Activated CD4-positive, alpha-beta T cell treated with anti-CD3 and anti-CD28 coated beads for 36 hours (primary cell): ENCODE results near the gene CARD11. TPM values are rescaled to one million over a fixed set of nuclear protein-coding genes. Genes with fewer than 3 reads are reported as not detected.
A peak's percentile ranks its signal among the peaks of the same experiment; 100 is the strongest.

Experiments
- ATAC-seq: fragments of 200-7000 bp; cut with Tn5 transposase; one replicate; pipeline ENCODE4 v1.10.0; 2021; ENCODE audit warnings: mild to moderate bottlenecking, moderate library complexity
- CTCF ChIA-PET: fragments of 350-600 bp; sonication (Branson Sonifier 250); formaldehyde crosslinking; loops from one replicate; lab custom pipeline; 2021; ENCODE audit warnings: antibody characterized with exemption; lab: Charles Lee
- POLR2A ChIA-PET: fragments of 350-600 bp; sonication (Branson Sonifier 250); formaldehyde crosslinking; loops from one replicate; lab custom pipeline; 2021; ENCODE audit warnings: antibody characterized with exemption, inconsistent platforms; lab: Charles Lee
- DNase-seq: peaks from one replicate; pipeline ENCODE4 v3.0.0-alpha.2; 2020
- H3K27ac Mint-ChIP-seq: one replicate; pipeline ENCODE4 v1.8.0; 2021; ENCODE audit warnings: mixed read lengths
- H3K27me3 Mint-ChIP-seq: one replicate; pipeline ENCODE4 v1.8.0; 2021; ENCODE audit warnings: mixed read lengths
- H3K36me3 Mint-ChIP-seq: one replicate; pipeline ENCODE4 v1.8.0; 2021; ENCODE audit warnings: low read depth, mixed read lengths
- H3K4me1 Mint-ChIP-seq: one replicate; pipeline ENCODE4 v1.8.0; 2021; ENCODE audit warnings: mixed read lengths
- H3K4me3 Mint-ChIP-seq: one replicate; pipeline ENCODE4 v1.8.0; 2021; ENCODE audit warnings: mild to moderate bottlenecking, moderate library complexity, mixed read lengths
- H3K9me3 Mint-ChIP-seq: one replicate; pipeline ENCODE4 v1.8.0; 2021; ENCODE audit warnings: low read depth, mixed read lengths
- intact Hi-C, 2 experiments: fragments of 100-400 bp; cut with DNase I in 1 of 2; cut with micrococcal nuclease in 1 of 2; formaldehyde crosslinking; loops; one replicate each; pipeline versions ENCODE4 v1.14.2 to v1.15.1; 2022 to 2024; cut with DNase I, micrococcal nuclease
- total RNA-seq, 2 experiments: library from RNA; stranded (reverse); gene quantifications; one replicate each; pipeline ENCODE4 v1.2.3, GENCODE V29; 2021

CARD11 gene
- total RNA-seq, 2 experiments from 2014 or later = 108 to 118 TPM

- DNase-seq (no peak), ATAC-seq (no peak)
- Mint-ChIP-seq H3K27ac (no peak overlapping the region), H3K9me3 (no peaks in the 10 kb centered on the region), H3K4me3 (no peak overlapping the region), H3K36me3 (peaks cover 58% of the 10 kb centered on the region), H3K27me3 (no peaks in the 10 kb centered on the region), H3K4me1 (peaks cover 3% of the 10 kb centered on the region)
- intact Hi-C loops = no loop called here
- ChIA-PET CTCF (interaction anchor here (0.6 kb wide), 1 partner anchor 12 kb away, joined by 3 read pairs; no protein-coding TSS in a partner anchor), POLR2A (no interaction called here)
Observed at GRCh38 chr7:2908103-2908683, 135.5 kb downstream of the CARD11 start.

DNA sequence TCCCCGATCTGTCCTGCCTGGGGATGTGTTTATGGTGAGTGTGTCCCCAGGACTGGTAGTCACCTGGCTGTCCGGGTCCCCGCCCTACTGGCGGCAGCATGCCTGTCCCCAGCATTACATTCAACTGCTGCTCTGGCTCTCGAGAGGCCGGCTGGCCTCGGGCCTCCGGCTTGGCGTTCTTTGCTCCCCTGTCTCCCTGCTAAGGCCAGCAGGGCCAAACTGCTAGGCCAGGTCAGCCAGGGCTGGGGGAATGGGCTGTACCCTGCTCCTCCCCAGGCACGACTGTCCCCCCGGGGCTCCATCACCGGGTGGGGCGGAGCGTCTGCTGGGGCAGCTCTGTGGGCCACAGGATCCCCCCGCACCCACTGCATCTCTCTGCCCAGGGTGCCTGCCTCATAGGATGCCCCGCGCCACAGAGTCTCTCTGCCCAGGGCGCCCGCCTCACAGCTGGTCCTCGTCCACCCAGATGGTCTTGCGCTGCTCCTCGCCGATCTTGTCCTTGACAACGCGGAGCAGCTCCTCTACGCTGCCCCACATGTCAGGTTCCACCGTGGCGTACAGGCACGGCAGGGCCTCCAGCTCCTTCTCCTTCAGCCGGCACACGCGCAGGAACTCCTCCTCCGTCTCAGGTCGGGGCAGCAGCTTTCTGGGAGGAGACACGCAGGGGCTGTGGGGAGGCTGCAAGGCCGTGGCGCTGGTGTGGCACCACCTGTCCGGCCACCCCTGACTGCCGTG, 137.3 kb downstream of the CARD11 start:
- POLR2A ChIA-PET = no interaction called here
- Mint-ChIP-seq H3K4me3 (no peak overlapping the region), H3K27me3 (no peaks in the 10 kb centered on the region), H3K27ac (no peak overlapping the region), H3K4me1 (peaks cover 6% of the 10 kb centered on the region), H3K36me3 (peaks cover 48% of the 10 kb centered on the region), H3K9me3 (no peaks in the 10 kb centered on the region)
- CTCF ChIA-PET = no interaction called here
- ATAC-seq (no peak), DNase-seq (no peak)
- intact Hi-C loops = no loop called here

- DNase-seq (no peak), ATAC-seq (no peak)
- intact Hi-C loops = no loop called here
- CTCF ChIA-PET = no interaction called here
- no peaks in the 10 kb centered on the region for H3K9me3 Mint-ChIP-seq
- H3K4me1 Mint-ChIP-seq = peaks cover 6% of the 10 kb centered on the region
- no peak overlapping the region for H3K4me3 Mint-ChIP-seq
- POLR2A ChIA-PET = no interaction called here
- no peak overlapping the region for H3K27ac Mint-ChIP-seq
- H3K36me3 Mint-ChIP-seq = peaks cover 43% of the 10 kb centered on the region
- H3K27me3 Mint-ChIP-seq = no peaks in the 10 kb centered on the region
Observed at GRCh38 chr7:2905500-2905899, 138.2 kb downstream of the CARD11 start.

DNA sequence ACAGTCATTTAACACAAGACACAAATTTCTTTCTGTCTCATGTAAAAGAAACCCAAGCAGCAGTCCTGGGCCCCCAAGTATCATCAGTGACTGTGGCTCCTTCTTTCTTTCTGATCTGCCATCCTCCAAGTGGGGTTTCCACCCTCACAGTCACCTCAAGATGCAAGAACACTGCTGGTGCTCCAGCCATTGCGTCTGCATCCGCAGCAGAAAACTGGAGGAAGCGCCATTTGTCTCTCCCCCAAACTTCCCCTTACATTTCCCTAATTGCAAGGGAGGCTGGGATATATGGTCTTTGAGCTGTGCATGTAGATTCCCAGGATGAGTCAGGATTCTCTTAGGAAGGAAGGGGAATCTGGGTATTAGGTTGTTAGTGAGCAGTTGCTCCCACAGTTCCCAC, 138.6 kb downstream of the CARD11 start:
- H3K4me1 Mint-ChIP-seq = peaks cover 6% of the 10 kb centered on the region
- H3K36me3 Mint-ChIP-seq = peaks cover 42% of the 10 kb centered on the region
- ATAC-seq (no peak), DNase-seq (no peak)
- no peaks in the 10 kb centered on the region for H3K27me3 Mint-ChIP-seq
- POLR2A ChIA-PET = no interaction called here
- CTCF ChIA-PET = no interaction called here
- H3K27ac Mint-ChIP-seq = no peak overlapping the region
- intact Hi-C loops = no loop called here
- H3K9me3 Mint-ChIP-seq = no peaks in the 10 kb centered on the region
- no peak overlapping the region for H3K4me3 Mint-ChIP-seq

GRCh38 chr7:2904202-2904601, 139.5 kb downstream of the CARD11 start:
- H3K4me3 Mint-ChIP-seq = no peak overlapping the region
- intact Hi-C loops = no loop called here
- no peak for ATAC-seq
- no peaks in the 10 kb centered on the region for H3K27me3 Mint-ChIP-seq
- ChIA-PET POLR2A (no interaction called here), CTCF (interaction anchor here (1.8 kb wide), 1 partner anchor 17 kb away, joined by 4 read pairs; no protein-coding TSS in a partner anchor)
- peaks cover 6% of the 10 kb centered on the region for H3K4me1 Mint-ChIP-seq
- no peak for DNase-seq
- no peak overlapping the region for H3K27ac Mint-ChIP-seq
- peaks cover 36% of the 10 kb centered on the region for H3K36me3 Mint-ChIP-seq
- no peaks in the 10 kb centered on the region for H3K9me3 Mint-ChIP-seq

DNA sequence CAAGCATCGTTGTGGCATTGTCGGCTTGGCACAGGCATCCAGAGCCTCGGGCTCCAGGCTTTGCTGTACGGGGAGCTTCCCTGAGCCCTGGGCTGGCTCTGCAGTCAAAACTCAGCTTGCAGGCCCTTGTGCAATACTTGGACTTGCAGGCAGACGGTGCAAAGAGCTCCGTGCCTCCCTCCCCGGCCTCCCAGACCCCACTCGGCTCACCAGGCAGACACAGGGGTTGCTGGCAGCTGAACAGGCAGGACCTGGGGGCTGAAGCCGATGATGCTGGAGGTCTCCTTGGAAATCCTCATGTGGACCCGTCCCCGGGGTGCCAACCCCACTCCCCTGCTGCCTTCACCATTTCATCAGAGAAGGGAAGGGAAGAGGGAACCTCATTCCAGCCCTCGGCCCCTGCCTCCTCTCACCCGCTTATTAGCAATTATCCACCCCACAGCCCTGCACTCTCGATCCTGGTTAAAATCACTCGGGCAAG, 139.9 kb downstream of the CARD11 start:
- POLR2A ChIA-PET = no interaction called here

DNA sequence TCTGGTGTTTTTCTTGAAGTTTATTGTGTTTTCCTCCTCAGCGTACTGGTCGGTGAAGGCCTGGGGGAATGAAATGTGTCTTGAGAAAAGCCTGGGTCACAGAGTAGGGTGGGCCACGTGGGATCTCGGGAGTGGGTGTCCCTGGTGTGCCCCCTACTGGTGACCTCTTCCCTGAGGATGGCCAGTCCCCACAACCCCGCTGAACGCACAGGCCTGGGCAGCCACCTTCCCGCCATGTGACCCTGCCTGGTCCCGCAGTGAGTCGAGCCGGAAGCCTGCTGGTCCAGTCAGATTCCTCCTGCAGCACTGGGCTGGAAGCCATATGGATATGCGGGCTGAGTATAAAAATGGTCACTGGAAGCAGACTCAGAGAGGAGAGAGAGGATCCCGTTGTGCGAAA, 146.6 kb downstream of the CARD11 start:
- Mint-ChIP-seq H3K27me3 (no peaks in the 10 kb centered on the region), H3K27ac (no peak overlapping the region), H3K36me3 (no peaks in the 10 kb centered on the region), H3K4me1 (peaks cover 29% of the 10 kb centered on the region), H3K4me3 (no peak overlapping the region), H3K9me3 (no peaks in the 10 kb centered on the region)
- CTCF ChIA-PET = interaction anchor here (0.9 kb wide), 1 partner anchor 11 kb away, joined by 3 read pairs; no protein-coding TSS in a partner anchor
- DNase-seq = no peak
- POLR2A ChIA-PET = no interaction called here
- ATAC-seq = no peak
- intact Hi-C loops = no loop called here

More for the DNA sequence above, 139.9 kb downstream of the CARD11 start:
- Mint-ChIP-seq H3K36me3 (peaks cover 36% of the 10 kb centered on the region), H3K27ac (no peak overlapping the region), H3K4me3 (no peak overlapping the region), H3K27me3 (no peaks in the 10 kb centered on the region), H3K4me1 (peaks cover 6% of the 10 kb centered on the region), H3K9me3 (no peaks in the 10 kb centered on the region)
- no peak for DNase-seq
- intact Hi-C loops = no loop called here
- CTCF ChIA-PET = interaction anchor here (1.8 kb wide), 1 partner anchor 17 kb away, joined by 4 read pairs; no protein-coding TSS in a partner anchor
- no peak for ATAC-seq

DNA sequence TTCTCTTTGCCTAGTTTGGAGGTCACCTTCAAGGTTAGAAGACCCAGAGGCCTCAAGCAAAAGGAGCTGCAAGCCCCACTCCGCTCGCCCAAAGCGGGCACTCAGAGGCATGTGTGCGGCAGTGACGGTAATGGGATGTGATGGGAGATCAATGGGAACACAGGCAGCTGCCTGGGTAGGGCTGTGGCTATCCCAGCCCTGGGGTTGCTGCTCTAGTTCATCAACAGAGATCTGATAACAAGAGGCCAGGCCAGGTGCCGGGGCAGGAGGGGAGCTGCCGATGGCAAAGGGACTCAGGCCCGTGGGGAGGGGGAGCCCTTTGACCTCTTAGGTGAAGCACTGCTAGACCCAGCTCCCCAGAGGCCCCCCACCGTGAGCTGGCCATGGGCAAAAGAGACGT, 147.5 kb downstream of the CARD11 start:
- H3K27me3 Mint-ChIP-seq = no peaks in the 10 kb centered on the region
- ChIA-PET CTCF (interaction anchor here (0.6 to 0.9 kb wide), 2 partner anchors 12 to 22 kb away, joined by 3 read pairs; no protein-coding TSS in a partner anchor), POLR2A (interaction anchor here (0.5 to 0.9 kb wide), 2 partner anchors 87 to 202 kb away, joined by 3 read pairs; no protein-coding TSS in a partner anchor)
- H3K27ac Mint-ChIP-seq = peak overlapping the region; percentile 71
- intact Hi-C loops = no loop called here
- H3K36me3 Mint-ChIP-seq = no peaks in the 10 kb centered on the region
- H3K4me3 Mint-ChIP-seq = no peak overlapping the region
- H3K9me3 Mint-ChIP-seq = no peaks in the 10 kb centered on the region
- ATAC-seq (no peak), DNase-seq (no peak)
- peaks cover 29% of the 10 kb centered on the region for H3K4me1 Mint-ChIP-seq

DNA sequence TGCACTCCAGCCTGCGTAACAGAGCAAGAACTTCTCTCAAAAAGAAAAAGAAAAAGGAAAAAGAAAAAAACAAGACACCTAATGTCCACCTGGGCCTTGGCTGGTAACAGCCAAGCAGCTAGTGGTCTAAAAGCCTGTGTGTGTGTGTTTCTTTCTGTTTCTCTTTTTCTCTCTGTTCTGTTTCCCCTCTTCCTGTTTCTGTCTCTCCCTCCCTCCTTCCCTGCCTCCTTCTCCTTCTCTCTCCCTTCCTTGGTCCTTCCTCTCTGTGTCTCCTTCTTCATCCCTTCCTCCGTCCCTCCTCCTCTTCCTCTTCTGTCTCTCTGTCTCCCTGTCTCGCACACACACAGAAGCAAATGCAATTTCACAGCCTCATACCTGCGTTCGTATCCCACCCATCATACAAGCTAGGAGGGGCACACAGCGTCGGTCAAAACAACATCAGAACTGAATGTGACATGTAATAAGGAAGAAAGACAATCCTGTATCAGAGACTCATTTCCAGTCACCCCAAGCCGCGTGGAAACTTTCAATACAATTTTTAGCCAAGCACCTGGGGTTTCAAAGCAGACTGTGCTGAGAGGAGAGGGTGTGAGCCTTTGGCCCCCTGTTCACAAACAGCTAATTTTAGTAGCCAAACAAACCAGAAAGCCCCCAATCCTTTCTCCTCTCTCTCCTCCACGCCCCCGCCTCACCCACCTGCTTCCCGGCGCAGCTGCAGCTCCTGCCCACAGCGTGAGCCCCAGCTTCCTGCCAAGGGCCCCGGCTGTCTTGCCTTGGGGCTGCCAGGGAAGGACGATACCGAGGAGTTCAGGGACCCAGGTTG, 149.3 kb downstream of the CARD11 start:
- peak; percentile 83 for DNase-seq
- intact Hi-C loops = loop anchor here (1.0 to 2.0 kb wide), 6 partner anchors 40 to 406 kb away; partner anchors contain the start of genes CARD11 (in 1 of the 2) and SDK1 (in 1 of the 2)
- H3K4me3 Mint-ChIP-seq = peak overlapping the region; percentile 69
- ChIA-PET CTCF (interaction anchor here (0.6 to 1.5 kb wide), 9 partner anchors 29 to 362 kb away, joined by 3 to 4 read pairs (median 3); no protein-coding TSS in a partner anchor), POLR2A (interaction anchor here (0.6 to 0.8 kb wide), 5 partner anchors 40 to 260 kb away, joined by 3 to 5 read pairs (median 5); no protein-coding TSS in a partner anchor)
- peak; percentile 89 for ATAC-seq
- no peaks in the 10 kb centered on the region for H3K9me3 Mint-ChIP-seq
- peak overlapping the region; percentile 98 for H3K27ac Mint-ChIP-seq
- peaks cover 29% of the 10 kb centered on the region for H3K4me1 Mint-ChIP-seq
- no peaks in the 10 kb centered on the region for H3K27me3 Mint-ChIP-seq
- no peaks in the 10 kb centered on the region for H3K36me3 Mint-ChIP-seq

GRCh38 chr7:2893411-2893861, 150.2 kb downstream of the CARD11 start:
- no peak for ATAC-seq
- Mint-ChIP-seq H3K9me3 (no peaks in the 10 kb centered on the region), H3K4me3 (no peak overlapping the region), H3K27me3 (no peaks in the 10 kb centered on the region), H3K36me3 (no peaks in the 10 kb centered on the region), H3K27ac (peak overlapping the region; percentile 78), H3K4me1 (peaks cover 29% of the 10 kb centered on the region)
- intact Hi-C loops = no loop called here
- peak; percentile 24 for DNase-seq
- CTCF ChIA-PET = interaction anchor here (0.6 to 1.0 kb wide), 4 partner anchors 25 to 225 kb away, joined by 3 to 5 read pairs (median 3); no protein-coding TSS in a partner anchor
- POLR2A ChIA-PET = no interaction called here

- no peaks in the 10 kb centered on the region for H3K36me3 Mint-ChIP-seq
- no peak overlapping the region for H3K4me3 Mint-ChIP-seq
- ATAC-seq (no peak), DNase-seq (no peak)
- peaks cover 29% of the 10 kb centered on the region for H3K4me1 Mint-ChIP-seq
- no peaks in the 10 kb centered on the region for H3K9me3 Mint-ChIP-seq
- intact Hi-C loops = no loop called here
- POLR2A ChIA-PET = interaction anchor here (0.6 kb wide), 1 partner anchor 40 kb away, joined by 3 read pairs; no protein-coding TSS in a partner anchor
- peak overlapping the region; percentile 55 for H3K27ac Mint-ChIP-seq
- CTCF ChIA-PET = interaction anchor here (0.7 to 1.0 kb wide), 3 partner anchors 25 to 261 kb away, joined by 3 to 5 read pairs (median 3); no protein-coding TSS in a partner anchor
- H3K27me3 Mint-ChIP-seq = no peaks in the 10 kb centered on the region
Observed at GRCh38 chr7:2892549-2892948, 151.1 kb downstream of the CARD11 start.
